Stimulated activated CD4-positive, alpha-beta T cell treated with anti-CD3 and anti-CD28 coated beads, TNF-alpha, amount 100 ng/mL, for 48 hours (primary cell): ENCODE measurements around the gene COX8C.
"Not testable (repeated sequence)": the region's sequence is repeated elsewhere in the genome, so short reads cannot be mapped to it uniquely, and the experiment has no call there.

Experiments
- DNase-seq, 3 donors: peaks; one replicate each; pipeline ENCODE4 v3.0.0-alpha.2; 2020; ENCODE audit warnings: low read depth in 3 of 3

The COX8C gene

DNA sequence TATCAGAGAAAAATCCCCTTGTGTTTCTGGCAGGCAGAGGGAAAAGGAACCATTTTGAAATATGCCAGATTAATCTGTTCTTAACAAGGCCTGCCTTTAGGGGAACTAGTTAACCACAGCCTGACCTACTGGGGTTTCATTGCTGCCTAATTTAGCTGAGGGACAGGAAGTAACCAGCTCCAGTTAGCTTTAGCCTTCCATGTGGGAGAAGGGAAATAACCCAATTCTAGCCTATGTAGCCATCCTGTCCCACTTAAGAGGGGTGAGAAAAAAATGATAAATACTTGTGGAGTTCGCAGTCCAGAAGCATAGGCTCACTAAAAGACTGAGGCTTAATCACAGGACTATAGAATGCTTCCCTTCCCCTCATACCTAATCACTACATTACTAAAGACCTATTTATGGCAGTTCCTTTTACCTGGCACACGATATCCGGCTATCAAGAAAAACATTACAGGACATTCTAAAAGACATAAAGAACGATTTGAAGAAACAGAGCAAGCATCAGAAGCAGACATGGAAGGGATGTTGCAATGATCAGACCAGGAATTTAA, 22.8 kb downstream of the COX8C start:
- DNase-seq, result no peak

DNA sequence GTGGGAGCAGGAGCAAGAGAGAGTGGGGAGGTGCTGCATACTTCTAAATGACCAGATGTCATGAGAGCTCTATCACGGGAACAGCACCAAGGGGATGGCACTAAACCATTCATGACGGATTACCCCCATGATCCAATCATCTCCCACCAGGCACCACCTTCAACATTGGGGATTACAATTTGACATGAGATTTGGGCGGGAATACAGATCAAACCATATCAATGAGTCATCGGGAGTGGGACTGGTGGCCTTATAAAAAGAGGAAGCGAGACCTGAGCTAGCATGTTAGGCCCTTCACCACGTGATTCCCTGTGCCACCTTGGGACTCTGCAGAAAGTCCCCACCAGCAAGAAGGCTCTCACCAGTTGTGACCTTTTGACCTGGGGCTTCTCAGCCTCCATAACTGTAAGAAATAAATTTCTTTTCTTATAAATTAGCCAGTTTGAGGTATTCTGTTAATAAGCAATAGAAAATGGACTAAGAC, 28.7 kb downstream of the COX8C start:
- no peak for DNase-seq

DNA sequence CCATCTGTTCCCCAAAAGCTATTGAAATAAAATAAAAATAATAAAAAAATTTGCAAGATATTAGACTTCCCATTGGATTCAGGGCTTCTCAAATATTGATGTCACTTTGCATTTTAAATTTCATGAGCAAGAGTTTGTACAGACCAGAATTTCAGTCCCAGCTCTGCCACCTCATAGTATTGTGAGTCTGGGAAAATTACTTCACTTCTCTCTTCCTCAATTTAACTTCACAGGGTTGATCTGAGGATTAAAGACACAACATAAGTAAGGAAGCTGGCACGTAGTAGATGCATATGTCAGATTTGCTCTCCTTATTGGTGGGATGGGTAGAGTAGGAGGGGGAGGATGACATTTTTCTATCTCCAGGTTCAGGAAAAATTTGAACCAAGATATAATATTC, 32.8 kb downstream of the COX8C start:
- no peak for DNase-seq

DNA sequence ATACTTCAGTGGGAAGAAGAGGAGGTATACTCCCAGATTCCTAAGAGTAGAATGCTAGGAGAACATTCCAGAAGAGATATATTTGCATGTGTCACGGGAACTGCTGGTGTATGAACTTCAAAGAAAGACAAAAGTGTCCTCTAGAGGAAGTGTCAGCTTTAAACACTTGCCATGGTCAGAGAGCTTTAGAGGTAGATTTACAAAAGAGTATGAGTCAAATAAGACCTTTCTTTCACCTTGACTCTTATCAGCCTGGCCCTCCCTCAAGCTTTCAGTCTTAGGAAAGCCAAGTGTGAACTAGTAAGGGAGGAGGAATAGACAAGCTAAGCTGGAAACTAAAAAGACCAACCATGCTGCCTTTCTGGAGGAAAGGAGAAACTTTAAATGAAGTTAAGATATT, 34.7 kb downstream of the COX8C start:
- no peak for DNase-seq

DNA sequence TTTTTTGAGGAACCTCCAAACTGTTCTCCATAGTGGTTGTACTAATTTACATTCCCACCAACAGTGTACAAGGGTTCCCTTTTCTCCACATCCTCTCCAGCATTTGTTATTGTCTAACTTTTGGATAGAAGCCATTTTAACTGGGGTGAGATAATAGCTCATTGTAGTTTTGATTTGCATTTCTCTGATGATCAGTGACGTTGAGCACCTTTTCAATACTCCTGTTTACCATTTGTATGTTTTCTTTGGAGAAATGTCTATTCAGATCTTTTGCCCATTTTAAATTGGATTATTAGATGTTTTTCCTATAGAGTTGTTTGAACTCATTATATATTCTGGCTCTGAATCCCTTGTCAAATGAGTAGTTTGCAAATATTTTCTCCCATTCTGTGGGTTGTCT, 37.3 kb downstream of the COX8C start:
- not testable (repeated sequence) for DNase-seq

DNA sequence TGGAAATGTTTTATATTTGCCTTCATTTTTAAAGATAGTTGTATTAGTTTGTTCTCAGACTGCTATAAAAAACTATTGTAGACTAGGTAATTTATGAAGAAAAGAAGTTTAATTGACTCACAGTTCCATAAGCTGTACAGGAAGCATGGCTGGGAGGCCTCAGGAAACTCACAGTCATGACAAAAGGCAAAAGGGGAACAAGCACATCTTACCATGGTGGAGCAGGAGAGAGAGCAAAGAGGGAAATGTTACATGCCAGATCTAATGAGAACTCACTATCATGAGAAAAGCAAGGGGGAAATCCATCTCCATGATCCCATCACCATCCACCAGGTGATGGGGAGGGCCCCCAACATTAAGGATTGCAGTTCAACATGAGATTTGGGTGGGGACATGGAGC, 48.2 kb downstream of the COX8C start:
- DNase-seq, result no peak

DNA sequence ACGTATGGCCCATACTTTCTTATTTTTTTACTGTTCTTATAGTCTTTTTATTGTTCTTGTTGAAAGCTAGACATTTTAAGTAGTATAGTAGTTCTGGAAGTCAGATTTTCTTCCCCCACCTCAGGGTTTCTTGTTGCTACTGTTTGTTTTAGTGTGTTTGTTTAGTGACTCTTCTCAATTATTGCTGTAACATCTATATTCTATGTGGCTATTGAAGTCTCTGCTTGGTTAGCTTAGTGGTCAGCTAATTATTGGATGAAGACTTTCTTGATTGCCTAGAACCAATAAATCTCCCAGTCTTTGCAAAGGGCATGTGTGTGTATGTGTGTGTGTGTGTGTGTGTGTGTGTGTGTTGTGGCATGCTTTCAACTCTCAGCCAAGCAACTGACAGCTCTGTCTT, 49.5 kb downstream of the COX8C start:
- no peak for DNase-seq
